ENCODE measurements around the gene CDIPT.

GRCh38 chr16:29858974-29859373, 4.1 kb downstream of the CDIPT start:
- TF ChIP-seq, protein P1, sequence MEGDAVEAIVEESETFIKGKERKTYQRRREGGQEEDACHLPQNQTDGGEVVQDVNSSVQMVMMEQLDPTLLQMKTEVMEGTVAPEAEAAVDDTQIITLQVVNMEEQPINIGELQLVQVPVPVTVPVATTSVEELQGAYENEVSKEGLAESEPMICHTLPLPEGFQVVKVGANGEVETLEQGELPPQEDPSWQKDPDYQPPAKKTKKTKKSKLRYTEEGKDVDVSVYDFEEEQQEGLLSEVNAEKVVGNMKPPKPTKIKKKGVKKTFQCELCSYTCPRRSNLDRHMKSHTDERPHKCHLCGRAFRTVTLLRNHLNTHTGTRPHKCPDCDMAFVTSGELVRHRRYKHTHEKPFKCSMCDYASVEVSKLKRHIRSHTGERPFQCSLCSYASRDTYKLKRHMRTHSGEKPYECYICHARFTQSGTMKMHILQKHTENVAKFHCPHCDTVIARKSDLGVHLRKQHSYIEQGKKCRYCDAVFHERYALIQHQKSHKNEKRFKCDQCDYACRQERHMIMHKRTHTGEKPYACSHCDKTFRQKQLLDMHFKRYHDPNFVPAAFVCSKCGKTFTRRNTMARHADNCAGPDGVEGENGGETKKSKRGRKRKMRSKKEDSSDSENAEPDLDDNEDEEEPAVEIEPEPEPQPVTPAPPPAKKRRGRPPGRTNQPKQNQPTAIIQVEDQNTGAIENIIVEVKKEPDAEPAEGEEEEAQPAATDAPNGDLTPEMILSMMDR (IDR thresholded peaks at IDR 0.05), result no peak
- TF ChIP-seq POLR2A (IDR thresholded peaks at IDR 0.05), result no peak

All from Peyer's patch (tissue), 4 donors.